SIG-M5 (cell line): ENCODE measurements around the gene CFAP77.

Source experiments
- DNase-seq: peaks from one replicate; lab custom pipeline; 2025; lab: John Stamatoyannopoulos, UW

Gene CFAP77

GRCh38 chr9:132582276-132582785 lies 172.3 kb downstream of the CFAP77 start, which contains the start of gene BARHL1:
BARHL1 (plus strand) TSS chr9:132582606; CDS start chr9:132582798, 192 bp downstream.
- DNase-seq: no peak

GRCh38 chr9:132582786-132583583 lies 173.0 kb downstream of the CFAP77 start:
- no peak for DNase-seq

GRCh38 chr9:132583584-132584304 lies 173.7 kb downstream of the CFAP77 start:
- DNase-seq: no peak

- DNase-seq: no peak
Measured at GRCh38 chr9:132584601-132585560, 174.9 kb downstream of the CFAP77 start.

GRCh38 chr9:132585954-132586829 lies 176.2 kb downstream of the CFAP77 start:
- DNase-seq: no peak

- DNase-seq: no peak
Measured at GRCh38 chr9:132586830-132587591, 177.0 kb downstream of the CFAP77 start.

- DNase-seq: no peak
Measured at GRCh38 chr9:132587592-132587955, 177.6 kb downstream of the CFAP77 start.

- no peak for DNase-seq
Measured at GRCh38 chr9:132588098-132588497, 178.1 kb downstream of the CFAP77 start.

DNA sequence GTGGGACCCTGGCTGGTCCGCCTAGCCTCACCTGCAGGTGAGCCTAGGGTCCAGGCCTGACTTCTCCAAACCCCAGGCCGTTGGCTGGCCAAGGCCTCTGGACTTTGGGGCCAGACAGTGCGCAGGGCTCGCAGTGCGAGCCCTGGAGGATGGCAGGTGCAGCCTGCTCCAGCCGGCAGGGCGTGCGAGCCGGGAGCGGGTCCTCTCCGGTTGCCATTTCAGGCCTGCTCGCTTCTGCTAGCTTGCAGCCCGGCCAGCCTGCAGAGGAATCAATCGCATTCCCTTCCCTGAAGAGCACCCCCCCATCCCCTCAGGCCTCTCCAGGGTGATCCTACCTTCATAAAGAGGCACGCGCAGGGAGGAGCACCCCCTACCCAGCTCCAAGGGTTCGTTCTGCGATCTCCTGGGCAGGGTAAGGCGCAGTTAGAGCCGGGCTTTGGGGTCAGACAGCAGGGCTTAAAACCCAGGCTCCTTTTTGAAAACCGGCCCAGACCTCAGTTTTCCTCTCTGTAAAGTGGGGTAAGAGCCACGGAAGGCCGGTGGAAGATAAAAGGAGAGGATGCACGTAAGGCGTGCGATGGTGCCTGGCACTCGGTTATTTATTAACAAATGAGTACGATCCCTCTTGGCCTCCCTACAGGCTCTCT lies 178.6 kb downstream of the CFAP77 start:
- DNase-seq: no peak

GRCh38 chr9:132589148-132590036 lies 179.4 kb downstream of the CFAP77 start:
- no peak for DNase-seq

GRCh38 chr9:132590037-132590317 lies 180.0 kb downstream of the CFAP77 start:
- no peak for DNase-seq

GRCh38 chr9:132590318-132591182 lies 180.5 kb downstream of the CFAP77 start:
- DNase-seq: no peak

DNA sequence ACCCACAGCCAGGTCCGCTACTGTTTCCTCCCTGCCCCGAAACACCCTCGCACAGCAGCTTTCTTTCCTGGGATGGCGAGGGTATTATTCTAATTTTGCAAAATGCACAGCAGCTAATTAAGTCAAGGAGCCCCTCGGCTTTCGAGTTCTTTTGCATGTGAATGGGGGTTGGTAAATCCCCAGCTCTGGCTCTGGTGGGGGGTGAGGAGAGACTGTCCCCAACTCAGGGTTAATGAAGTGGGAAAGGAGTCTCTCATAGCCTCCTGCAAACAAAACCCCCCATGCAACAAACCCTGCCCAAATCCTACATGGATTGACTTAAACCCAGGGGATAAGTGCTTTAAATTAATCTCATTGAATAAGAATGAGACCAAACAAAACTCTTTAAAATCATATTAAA lies 181.2 kb downstream of the CFAP77 start:
- DNase-seq: no peak

DNA sequence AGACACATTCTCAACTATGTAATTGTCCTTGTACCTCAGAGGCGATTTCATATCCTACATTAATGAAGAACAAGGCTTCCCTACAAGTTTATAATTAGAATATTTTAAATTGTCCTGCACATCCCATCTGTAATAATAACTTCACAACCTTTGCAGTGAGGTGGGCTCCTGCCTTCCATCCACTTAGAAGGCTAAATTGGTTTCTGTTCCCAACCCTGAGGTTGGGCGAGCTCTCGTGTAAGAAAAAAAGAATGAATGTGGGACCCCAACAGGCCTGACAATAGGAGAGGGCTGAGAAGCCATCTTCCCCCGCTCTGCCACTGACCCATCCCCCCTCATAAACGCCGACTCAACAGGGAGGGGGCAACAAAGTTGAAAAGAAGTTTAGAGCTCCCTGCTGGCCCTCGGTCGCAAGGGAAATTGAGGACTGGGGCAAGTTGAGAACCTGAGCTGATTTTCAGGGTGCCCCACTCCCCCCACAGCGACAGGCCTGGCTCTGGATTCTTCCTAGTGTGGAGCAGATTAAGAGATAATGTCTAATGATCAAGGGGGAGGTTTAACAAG lies 181.8 kb downstream of the CFAP77 start:
- DNase-seq: no peak

GRCh38 chr9:132592451-132592850 lies 182.4 kb downstream of the CFAP77 start:
- no peak for DNase-seq

DNA sequence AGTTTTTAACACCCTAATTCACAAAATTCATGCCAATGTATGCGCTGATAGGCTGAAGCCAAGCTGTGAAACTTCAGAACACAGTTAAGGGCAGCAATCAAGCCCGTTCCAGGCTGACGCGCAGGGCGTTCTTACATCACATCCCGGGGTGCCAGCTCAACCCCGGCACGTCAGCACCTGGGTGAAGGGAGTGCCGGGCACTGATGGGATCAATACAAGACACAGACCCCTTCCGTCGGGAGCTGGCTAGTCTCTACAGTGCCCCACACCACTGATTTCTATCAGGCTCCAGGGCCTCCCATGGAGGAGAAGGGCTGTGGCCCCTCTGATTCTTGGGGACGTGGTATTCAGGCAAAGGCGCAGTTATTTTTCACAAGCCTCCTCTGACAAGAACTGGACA lies 184.4 kb downstream of the CFAP77 start:
- no peak for DNase-seq

- DNase-seq: no peak
Measured at GRCh38 chr9:132595319-132595718, 185.3 kb downstream of the CFAP77 start.

- no peak for DNase-seq
Measured at GRCh38 chr9:132596200-132596599, 186.2 kb downstream of the CFAP77 start.
